CD14-positive monocyte (primary cell): ENCODE data around the gene RCCD1. TPM values are rescaled to one million over a fixed set of nuclear protein-coding genes. Genes with fewer than 3 reads are reported as not detected.

Experiments
- DNase-seq, 3 donors: peaks; one replicate each; pipeline ENCODE4 v3.0.0-alpha.2; 2011 to 2022
- H2AFZ ChIP-seq: 2 replicates; pipeline ENCODE4 v1.6.0; 2012; ENCODE audit warnings: mild to moderate bottlenecking, low read depth, low read length, inconsistent platforms; ENCODE audit not compliant: insufficient read depth, poor library complexity, severe bottlenecking
- H3K27ac ChIP-seq, 2 donors: 1 replicate in 1 of 2; 2 replicates in 1 of 2; pipeline ENCODE4 v1.5.1; 2012 to 2013; ENCODE audit warnings: low read length in 2 of 2, control low read depth in 1 of 2, inconsistent platforms in 1 of 2, low read depth in 1 of 2, mild to moderate bottlenecking in 1 of 2
- H3K27me3 ChIP-seq, 2 donors: one replicate each; pipeline versions ENCODE4 v1.6.0 to v1.6.1; 2011 to 2013; ENCODE audit warnings: low read length in 2 of 2; ENCODE audit not compliant: control insufficient read depth in 2 of 2, insufficient read depth in 2 of 2
- H3K36me3 ChIP-seq, 2 donors: replicated peaks in 1 of 2; 1 replicate in 1 of 2; 2 replicates in 1 of 2; pipeline versions ENCODE4 v1.5.1 to v1.6.1; 2012 to 2013; ENCODE audit warnings: low read length in 2 of 2, control low read depth in 1 of 2, inconsistent platforms in 1 of 2, mild to moderate bottlenecking in 1 of 2; ENCODE audit not compliant: insufficient read depth in 2 of 2, control insufficient read depth in 1 of 2
- H3K4me1 ChIP-seq, 2 donors: 1 replicate in 1 of 2; 2 replicates in 1 of 2; pipeline versions ENCODE4 v1.5.1 to v1.6.1; 2012 to 2013; ENCODE audit warnings: low read length in 2 of 2, control low read depth in 1 of 2, inconsistent platforms in 1 of 2, mild to moderate bottlenecking in 1 of 2, moderate library complexity in 1 of 2; ENCODE audit not compliant: insufficient read depth in 2 of 2, control insufficient read depth in 1 of 2
- H3K4me2 ChIP-seq: replicated peaks from 2 replicates; pipeline ENCODE3; 2012; ENCODE audit warnings: low read length, moderate library complexity, mild to moderate bottlenecking; ENCODE audit not compliant: poor library complexity, severe bottlenecking; ENCODE audit errors: extremely low read depth
- H3K4me3 ChIP-seq, 3 experiments: fragments of 200-600 bp in 1 of 3; sonication (generic) in 1 of 3; replicated peaks in 1 of 3; 1 replicate in 2 of 3; 2 replicates in 1 of 3; pipeline ENCODE4 v1.5.1; 2011 to 2013; ENCODE audit warnings: low read length in 3 of 3, mild to moderate bottlenecking in 3 of 3, control low read depth in 2 of 3, low read depth in 2 of 3, inconsistent platforms in 1 of 3, moderate library complexity in 1 of 3
- H3K79me2 ChIP-seq: 2 replicates; pipeline ENCODE4 v1.6.0; 2012; ENCODE audit warnings: mild to moderate bottlenecking, control low read depth, inconsistent platforms, low read length, moderate library complexity; ENCODE audit not compliant: insufficient read depth
- H3K9ac ChIP-seq: 2 replicates; pipeline ENCODE4 v1.6.0; 2017; ENCODE audit warnings: low read length, mild to moderate bottlenecking; ENCODE audit not compliant: insufficient read depth, poor library complexity, severe bottlenecking
- H3K9me3 ChIP-seq, 2 donors: replicated peaks in 1 of 2; 1 replicate in 1 of 2; 2 replicates in 1 of 2; pipeline versions ENCODE4 v1.5.1 to v1.6.1; 2012 to 2013; ENCODE audit warnings: low read length in 2 of 2, control low read depth in 1 of 2; ENCODE audit not compliant: control insufficient read depth in 1 of 2, insufficient read depth in 1 of 2
- H4K20me1 ChIP-seq: 2 replicates; pipeline ENCODE4 v1.6.0; 2012; ENCODE audit warnings: mild to moderate bottlenecking, low read length, control low read depth, moderate library complexity; ENCODE audit not compliant: insufficient read depth
- H3K27ac Mint-ChIP-seq, 7 donors: one replicate each; pipeline ENCODE4 v1.8.0; 2020; ENCODE audit warnings: mild to moderate bottlenecking in 7 of 7, mixed read lengths in 7 of 7, moderate library complexity in 6 of 7, inconsistent platforms in 2 of 7
- H3K27me3 Mint-ChIP-seq, 3 donors: one replicate each; pipeline ENCODE4 v1.8.0; 2021 to 2022; ENCODE audit warnings: low read depth in 3 of 3, mild to moderate bottlenecking in 3 of 3, mixed read lengths in 3 of 3, moderate library complexity in 3 of 3, inconsistent platforms in 1 of 3
- H3K36me3 Mint-ChIP-seq, 2 donors: one replicate each; pipeline ENCODE4 v1.8.0; 2020; ENCODE audit warnings: mixed read lengths in 2 of 2, inconsistent platforms in 1 of 2, mild to moderate bottlenecking in 1 of 2
- H3K4me1 Mint-ChIP-seq: one replicate; pipeline ENCODE4 v1.8.0; 2020; ENCODE audit warnings: mild to moderate bottlenecking, mixed read lengths
- H3K4me3 Mint-ChIP-seq, 2 donors: one replicate each; pipeline ENCODE4 v1.8.0; 2020; ENCODE audit warnings: mild to moderate bottlenecking in 2 of 2, mixed read lengths in 2 of 2, moderate library complexity in 1 of 2
- H3K9me3 Mint-ChIP-seq, 7 donors: one replicate each; pipeline ENCODE4 v1.8.0; 2020 to 2022; ENCODE audit warnings: mixed read lengths in 7 of 7, mild to moderate bottlenecking in 6 of 7, moderate library complexity in 6 of 7, inconsistent platforms in 2 of 7
- WGBS: methylation state at CpG from one replicate; pipeline ENCODE4 v1.1.5; 2013; ENCODE audit warnings: missing lambda C conversion rate; ENCODE audit not compliant: insufficient coverage; 5-methylcytosine and 5-hydroxymethylcytosine counted together
- intact Hi-C, 2 donors: fragments of 100-400 bp; cut with micrococcal nuclease; formaldehyde crosslinking; loops; one replicate each; pipeline versions ENCODE4 v1.15.0 to v1.15.1; 2023
- polyA plus RNA-seq, 3 donors: library from polyadenylated mRNA; depleted of rRNA in 1 of 3; unstranded in 2 of 3; stranded (reverse) in 1 of 3; fragments of 300-500 nt in 2 of 3; fragments of >200 nt in 1 of 3; fragmentation: Illumina TruSeq in 2 of 3; gene quantifications; 1 replicate in 2 of 3; 2 replicates in 1 of 3; pipeline ENCODE4 v1.2.3, GENCODE V29; 2012 to 2021
- TF ChIP-seq, protein P1 (sequence below): fragments of 200-600 bp; IDR thresholded peaks from one replicate; pipeline ENCODE4 v1.8.0; 2022; ENCODE audit warnings: antibody characterized with exemption, mild to moderate bottlenecking

RCCD1 gene
- polyA plus RNA-seq, 3 donors = 1.2 to 2.8 (median 1.5) TPM

DNA sequence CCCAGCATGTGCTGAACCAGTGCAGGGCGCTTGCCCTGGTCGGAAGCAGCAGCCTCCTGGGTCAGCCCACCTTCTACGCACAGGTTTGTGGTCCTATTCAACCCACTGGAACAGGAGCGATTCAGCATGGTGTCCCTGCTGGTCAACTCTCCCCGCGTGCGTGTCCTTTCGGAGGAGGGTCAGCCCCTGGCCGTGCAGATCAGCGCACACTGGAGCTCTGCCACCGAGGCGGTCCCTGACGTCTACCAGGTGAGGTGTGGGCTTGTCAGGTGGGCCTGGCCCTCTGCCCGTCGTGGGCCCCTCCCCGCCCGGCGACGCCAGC, 43.4 kb upstream of the RCCD1 start:
- no peak overlapping the region for H3K9ac ChIP-seq
- no peak overlapping the region for H2AFZ ChIP-seq
- peaks cover 15% of the 10 kb centered on the region for H4K20me1 ChIP-seq
- H3K4me3 ChIP-seq = no peak overlapping the region
- TF ChIP-seq, protein P1, sequence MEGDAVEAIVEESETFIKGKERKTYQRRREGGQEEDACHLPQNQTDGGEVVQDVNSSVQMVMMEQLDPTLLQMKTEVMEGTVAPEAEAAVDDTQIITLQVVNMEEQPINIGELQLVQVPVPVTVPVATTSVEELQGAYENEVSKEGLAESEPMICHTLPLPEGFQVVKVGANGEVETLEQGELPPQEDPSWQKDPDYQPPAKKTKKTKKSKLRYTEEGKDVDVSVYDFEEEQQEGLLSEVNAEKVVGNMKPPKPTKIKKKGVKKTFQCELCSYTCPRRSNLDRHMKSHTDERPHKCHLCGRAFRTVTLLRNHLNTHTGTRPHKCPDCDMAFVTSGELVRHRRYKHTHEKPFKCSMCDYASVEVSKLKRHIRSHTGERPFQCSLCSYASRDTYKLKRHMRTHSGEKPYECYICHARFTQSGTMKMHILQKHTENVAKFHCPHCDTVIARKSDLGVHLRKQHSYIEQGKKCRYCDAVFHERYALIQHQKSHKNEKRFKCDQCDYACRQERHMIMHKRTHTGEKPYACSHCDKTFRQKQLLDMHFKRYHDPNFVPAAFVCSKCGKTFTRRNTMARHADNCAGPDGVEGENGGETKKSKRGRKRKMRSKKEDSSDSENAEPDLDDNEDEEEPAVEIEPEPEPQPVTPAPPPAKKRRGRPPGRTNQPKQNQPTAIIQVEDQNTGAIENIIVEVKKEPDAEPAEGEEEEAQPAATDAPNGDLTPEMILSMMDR = no peak
- Mint-ChIP-seq H3K27me3 (peaks cover 0 to 7% (median 1%) of the 10 kb centered on the region in 3 donors), H3K36me3 (peaks cover 74 to 88% of the 10 kb centered on the region in 2 donors), H3K27ac (no peak overlapping the region), H3K9me3 (peaks cover 0 to 2% (median 0%) of the 10 kb centered on the region in 7 donors), H3K4me1 (peaks cover 40% of the 10 kb centered on the region), H3K4me3 (no peak overlapping the region)
- peaks cover 38 to 43% of the 10 kb centered on the region in 2 donors for H3K4me1 ChIP-seq
- intact Hi-C loops = loop anchor here in 1 of 2 donors (10.0 kb wide), 1 partner anchor 944 kb away; the partner anchor contains the start of gene SLCO3A1
- H3K4me2 ChIP-seq = no peak overlapping the region
- no peaks in the 10 kb centered on the region for H3K9me3 ChIP-seq
- H3K36me3 ChIP-seq = peaks cover 66 to 74% of the 10 kb centered on the region in 2 donors
- DNase-seq = no peak
- no peaks in the 10 kb centered on the region for H3K27me3 ChIP-seq
- 96% methylated on average over 13 of the region's 19 CpGs for WGBS
- H3K79me2 ChIP-seq = peaks cover 15% of the 10 kb centered on the region
- H3K27ac ChIP-seq = no peak overlapping the region

DNA sequence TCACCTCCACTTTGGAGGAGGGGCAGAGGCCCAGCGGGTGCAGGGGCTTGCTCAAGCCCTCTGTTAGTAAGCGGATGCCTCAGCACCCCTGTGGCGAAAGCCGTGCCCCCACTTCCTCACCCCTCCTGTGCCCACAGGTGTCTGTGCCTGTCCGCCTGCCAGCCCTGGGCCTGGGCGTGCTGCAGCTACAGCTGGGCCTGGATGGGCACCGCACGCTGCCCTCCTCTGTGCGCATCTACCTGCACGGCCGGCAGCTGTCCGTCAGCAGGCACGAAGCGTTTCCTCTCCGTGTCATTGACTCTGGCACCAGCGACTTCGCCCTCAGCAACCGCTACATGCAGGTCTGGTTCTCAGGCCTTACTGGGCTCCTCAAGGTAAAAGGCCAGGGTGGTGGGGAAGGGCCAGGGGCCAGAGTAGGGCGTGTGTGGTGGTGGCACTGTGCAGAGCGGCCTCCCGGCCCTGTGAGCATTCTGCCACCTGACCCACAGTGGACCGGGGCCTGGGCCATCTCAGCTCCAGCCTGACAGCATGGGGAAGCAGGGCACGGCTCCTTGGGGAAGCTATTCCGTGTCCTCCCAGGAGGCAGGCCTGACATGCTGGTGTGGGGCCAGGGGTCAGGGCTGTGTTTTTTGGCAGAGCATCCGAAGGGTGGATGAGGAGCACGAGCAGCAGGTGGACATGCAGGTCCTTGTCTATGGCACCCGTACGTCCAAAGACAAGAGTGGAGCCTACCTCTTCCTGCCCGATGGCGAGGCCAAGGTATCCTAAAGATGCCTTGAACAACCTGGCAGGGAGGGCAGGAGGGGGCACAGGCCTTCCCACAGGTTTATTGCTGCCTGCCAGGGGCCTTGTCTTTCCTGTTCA, 42.5 kb upstream of the RCCD1 start:
- no peaks in the 10 kb centered on the region for H3K27me3 ChIP-seq
- intact Hi-C loops = loop anchor here in 1 of 2 donors (10.0 kb wide), 1 partner anchor 943 kb away; the partner anchor contains the start of gene SLCO3A1
- Mint-ChIP-seq H3K4me3 (no peak overlapping the region), H3K27me3 (peaks cover 0 to 7% (median 1%) of the 10 kb centered on the region in 3 donors), H3K36me3 (peaks cover 73 to 88% of the 10 kb centered on the region in 2 donors), H3K4me1 (peaks cover 48% of the 10 kb centered on the region), H3K27ac (peak overlapping the region in 2 of 7 donors; percentile 42 to 97), H3K9me3 (peaks cover 0 to 2% (median 0%) of the 10 kb centered on the region in 7 donors)
- no peak overlapping the region for H2AFZ ChIP-seq
- no peak overlapping the region for H3K4me2 ChIP-seq
- TF ChIP-seq, protein P1 = no peak
- 96% methylated on average over 26 of the region's 30 CpGs for WGBS
- no peaks in the 10 kb centered on the region for H3K9me3 ChIP-seq
- DNase-seq = no peak
- peaks cover 24% of the 10 kb centered on the region for H3K79me2 ChIP-seq
- H3K4me1 ChIP-seq = peaks cover 47 to 51% of the 10 kb centered on the region in 2 donors
- peaks cover 59 to 69% of the 10 kb centered on the region in 2 donors for H3K36me3 ChIP-seq
- no peak overlapping the region for H3K9ac ChIP-seq
- H3K4me3 ChIP-seq = no peak overlapping the region
- H4K20me1 ChIP-seq = peaks cover 7% of the 10 kb centered on the region
- H3K27ac ChIP-seq = peak overlapping the region in 1 of 2 donors; percentile 83
